Stimulated activated naive CD8-positive, alpha-beta T cell treated with anti-CD3 and anti-CD28 coated beads, Interleukin-15, amount 100 ng/mL, for 72 hours (primary cell): ENCODE measurements around the gene AFF3.
"Not testable (repeated sequence)": the region's sequence is repeated elsewhere in the genome, so short reads cannot be mapped to it uniquely, and the experiment has no call there.

Source experiments
- ATAC-seq: fragments of 150-1000 bp; cut with Tn5 transposase; 2 replicates; pipeline ENCODE4 v1.10.0; 2021; ENCODE audit warnings: mild to moderate bottlenecking, moderate library complexity
- DNase-seq, 2 donors: peaks; one replicate each; pipeline ENCODE4 v3.0.0; 2021 to 2022
- H3K27ac Mint-ChIP-seq, 2 donors: one replicate each; pipeline ENCODE4 v1.8.0; 2022; ENCODE audit warnings: mild to moderate bottlenecking in 2 of 2, mixed read lengths in 2 of 2, moderate library complexity in 2 of 2
- H3K27me3 Mint-ChIP-seq: one replicate; pipeline ENCODE4 v1.8.0; 2022; ENCODE audit warnings: mixed read lengths
- H3K4me1 Mint-ChIP-seq: one replicate; pipeline ENCODE4 v1.8.0; 2022; ENCODE audit warnings: mild to moderate bottlenecking, mixed read lengths
- H3K4me3 Mint-ChIP-seq, 2 donors: one replicate each; pipeline ENCODE4 v1.8.0; 2022; ENCODE audit warnings: mild to moderate bottlenecking in 2 of 2, mixed read lengths in 2 of 2, moderate library complexity in 1 of 2
- H3K9me3 Mint-ChIP-seq, 2 donors: one replicate each; pipeline ENCODE4 v1.8.0; 2022; ENCODE audit warnings: mixed read lengths in 2 of 2

The AFF3 gene

DNA sequence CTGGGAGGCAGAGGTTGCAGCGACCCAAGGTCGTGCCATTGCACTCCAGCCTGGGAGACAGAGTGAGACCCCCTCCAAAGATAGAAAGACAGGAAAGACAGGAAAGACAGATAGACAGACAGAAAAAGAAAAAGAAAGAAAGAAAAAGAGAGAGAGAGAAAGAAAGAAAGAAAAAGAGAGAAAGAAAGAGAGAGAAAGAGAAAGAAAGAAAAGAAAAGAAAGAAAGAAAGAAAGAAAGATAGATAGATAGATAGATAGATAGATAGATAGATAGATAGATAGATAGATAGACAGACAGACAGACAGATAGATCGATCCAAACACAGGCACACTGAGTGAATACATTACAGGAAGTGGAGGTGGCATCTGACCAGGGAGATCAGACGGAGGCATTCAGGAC is 195.0 kb downstream of the AFF3 start:
- H3K27ac Mint-ChIP-seq, H3K4me1 Mint-ChIP-seq, H3K4me3 Mint-ChIP-seq, H3K9me3 Mint-ChIP-seq, H3K27me3 Mint-ChIP-seq, DNase-seq, ATAC-seq: not testable (repeated sequence)

DNA sequence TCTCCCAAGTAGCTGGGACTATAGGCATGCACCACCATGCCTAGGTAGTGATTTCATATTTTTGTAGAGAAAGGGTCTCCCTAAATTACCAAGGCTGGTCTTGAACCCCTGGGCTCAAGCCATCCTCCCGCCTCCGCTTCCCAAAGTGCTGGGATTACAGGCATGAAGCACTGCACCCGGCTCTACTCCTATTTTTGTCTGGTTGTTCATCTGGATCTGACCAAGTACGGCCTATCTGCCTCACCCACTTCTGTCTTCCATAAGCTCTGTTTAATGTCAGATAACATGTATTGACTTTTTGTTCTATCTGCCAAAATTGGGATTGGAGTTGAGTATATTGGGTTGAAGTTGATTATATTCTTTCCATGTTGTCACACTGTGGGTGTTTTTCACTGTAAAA is 198.4 kb downstream of the AFF3 start:
- peaks cover 9% of the 10 kb centered on the region for H3K27me3 Mint-ChIP-seq
- H3K9me3 Mint-ChIP-seq = no peaks in the 10 kb centered on the region
- no peak for ATAC-seq
- no peak overlapping the region for H3K27ac Mint-ChIP-seq
- DNase-seq = no peak
- H3K4me3 Mint-ChIP-seq = no peak overlapping the region
- no peaks in the 10 kb centered on the region for H3K4me1 Mint-ChIP-seq

GRCh38 chr2:99942561-99943347 is 199.6 kb downstream of the AFF3 start:
- Mint-ChIP-seq H3K9me3 (no peaks in the 10 kb centered on the region), H3K27me3 (peaks cover 9% of the 10 kb centered on the region), H3K27ac (no peak overlapping the region), H3K4me3 (no peak overlapping the region), H3K4me1 (no peaks in the 10 kb centered on the region)
- no peak for DNase-seq
- ATAC-seq = no peak

DNA sequence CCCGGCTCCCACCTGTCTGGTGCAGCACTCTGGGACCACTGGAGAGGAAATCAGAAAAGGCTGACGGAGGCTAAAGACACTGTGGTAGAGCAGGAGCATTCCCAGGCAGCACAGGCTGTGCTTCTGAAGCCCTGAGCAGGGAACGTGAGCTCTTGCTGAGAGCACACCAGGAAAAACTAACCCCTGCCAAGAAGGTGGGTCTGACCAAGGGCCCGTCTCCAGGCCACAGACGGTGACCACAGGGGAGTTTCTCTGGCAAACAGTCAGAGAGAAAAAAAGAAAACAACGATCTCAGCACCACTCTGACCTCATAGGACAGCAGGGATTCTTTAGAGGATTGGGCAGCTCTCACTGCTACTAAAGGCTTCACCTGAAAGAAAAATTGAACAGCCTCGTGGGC is 201.4 kb downstream of the AFF3 start:
- no peak for ATAC-seq
- peaks cover 9% of the 10 kb centered on the region for H3K27me3 Mint-ChIP-seq
- no peaks in the 10 kb centered on the region for H3K9me3 Mint-ChIP-seq
- H3K4me1 Mint-ChIP-seq = no peaks in the 10 kb centered on the region
- DNase-seq = no peak
- no peak overlapping the region for H3K27ac Mint-ChIP-seq
- no peak overlapping the region for H3K4me3 Mint-ChIP-seq

- no peak for ATAC-seq
- no peak overlapping the region for H3K27ac Mint-ChIP-seq
- no peaks in the 10 kb centered on the region for H3K4me1 Mint-ChIP-seq
Observed at GRCh38 chr2:99939135-99939534, 203.3 kb downstream of the AFF3 start.

GRCh38 chr2:99938250-99938649 is 204.1 kb downstream of the AFF3 start:
- H3K4me3 Mint-ChIP-seq = no peak overlapping the region
- ATAC-seq = no peak
- no peaks in the 10 kb centered on the region for H3K9me3 Mint-ChIP-seq
- peaks cover 9% of the 10 kb centered on the region for H3K27me3 Mint-ChIP-seq
- no peak for DNase-seq
- H3K27ac Mint-ChIP-seq = no peak overlapping the region
- no peaks in the 10 kb centered on the region for H3K4me1 Mint-ChIP-seq

More at GRCh38 chr2:99939135-99939534, 203.3 kb downstream of the AFF3 start:
- no peak for DNase-seq
- H3K27me3 Mint-ChIP-seq = peaks cover 9% of the 10 kb centered on the region
- no peaks in the 10 kb centered on the region for H3K9me3 Mint-ChIP-seq
- no peak overlapping the region for H3K4me3 Mint-ChIP-seq

DNA sequence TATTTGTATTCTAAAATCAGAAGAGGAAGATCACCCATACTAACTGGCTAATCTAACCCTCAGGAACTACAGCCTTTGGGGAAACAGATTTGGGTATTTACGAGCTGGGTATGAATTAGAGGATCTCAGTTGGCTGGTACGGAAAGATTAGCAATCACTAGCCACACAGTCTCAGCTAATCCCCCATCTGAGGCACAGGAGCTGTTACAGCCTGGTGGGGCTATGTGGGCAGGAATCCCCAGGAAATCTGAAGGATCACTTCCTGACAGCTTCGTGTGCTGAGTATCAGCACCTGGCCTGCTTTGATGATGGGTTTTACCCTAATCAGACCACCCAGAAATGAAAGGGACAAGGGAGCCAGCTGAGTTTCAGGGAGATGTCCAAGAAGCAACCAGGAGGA is 206.3 kb downstream of the AFF3 start:
- no peaks in the 10 kb centered on the region for H3K9me3 Mint-ChIP-seq
- H3K4me3 Mint-ChIP-seq = no peak overlapping the region
- H3K27ac Mint-ChIP-seq = no peak overlapping the region
- DNase-seq = no peak
- H3K27me3 Mint-ChIP-seq = no peaks in the 10 kb centered on the region
- H3K4me1 Mint-ChIP-seq = no peaks in the 10 kb centered on the region
- no peak for ATAC-seq

DNA sequence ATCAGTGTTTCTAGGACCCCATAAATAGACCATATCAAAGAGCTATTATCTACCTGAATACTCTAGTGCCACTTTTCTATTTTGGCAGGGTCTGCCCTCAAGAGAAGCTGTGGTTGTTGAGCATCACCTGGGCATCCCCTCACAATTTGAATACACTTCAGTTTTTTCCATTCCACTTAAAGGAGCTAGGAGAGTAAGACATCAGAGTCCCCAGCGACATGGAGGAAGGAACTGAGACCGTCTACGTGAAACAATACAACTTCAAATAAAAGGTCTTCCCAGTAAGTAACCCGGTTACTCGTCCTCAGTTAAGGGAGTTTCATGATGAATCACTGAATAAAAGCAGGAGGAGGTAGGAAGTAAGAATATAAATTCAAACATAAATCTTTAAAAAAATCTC is 206.7 kb downstream of the AFF3 start:
- H3K9me3 Mint-ChIP-seq = no peaks in the 10 kb centered on the region
- no peaks in the 10 kb centered on the region for H3K4me1 Mint-ChIP-seq
- no peak overlapping the region for H3K27ac Mint-ChIP-seq
- DNase-seq = no peak
- ATAC-seq = no peak
- no peak overlapping the region for H3K4me3 Mint-ChIP-seq
- no peaks in the 10 kb centered on the region for H3K27me3 Mint-ChIP-seq

- ATAC-seq = no peak
- Mint-ChIP-seq H3K27me3 (no peaks in the 10 kb centered on the region), H3K4me1 (no peaks in the 10 kb centered on the region), H3K27ac (no peak overlapping the region), H3K4me3 (no peak overlapping the region), H3K9me3 (no peaks in the 10 kb centered on the region)
- no peak for DNase-seq
Observed at GRCh38 chr2:99933894-99934650, 208.3 kb downstream of the AFF3 start.

- not testable (repeated sequence) for H3K27me3 Mint-ChIP-seq, H3K4me3 Mint-ChIP-seq, ATAC-seq, H3K4me1 Mint-ChIP-seq, DNase-seq, H3K9me3 Mint-ChIP-seq, H3K27ac Mint-ChIP-seq
Observed at GRCh38 chr2:99933491-99933890, 208.9 kb downstream of the AFF3 start.

- no peaks in the 10 kb centered on the region for H3K27me3 Mint-ChIP-seq
- no peak overlapping the region for H3K27ac Mint-ChIP-seq
- ATAC-seq = no peak
- H3K9me3 Mint-ChIP-seq = no peaks in the 10 kb centered on the region
- H3K4me1 Mint-ChIP-seq = no peaks in the 10 kb centered on the region
- no peak overlapping the region for H3K4me3 Mint-ChIP-seq
- DNase-seq = no peak
Observed at GRCh38 chr2:99928470-99929053, 213.8 kb downstream of the AFF3 start.

DNA sequence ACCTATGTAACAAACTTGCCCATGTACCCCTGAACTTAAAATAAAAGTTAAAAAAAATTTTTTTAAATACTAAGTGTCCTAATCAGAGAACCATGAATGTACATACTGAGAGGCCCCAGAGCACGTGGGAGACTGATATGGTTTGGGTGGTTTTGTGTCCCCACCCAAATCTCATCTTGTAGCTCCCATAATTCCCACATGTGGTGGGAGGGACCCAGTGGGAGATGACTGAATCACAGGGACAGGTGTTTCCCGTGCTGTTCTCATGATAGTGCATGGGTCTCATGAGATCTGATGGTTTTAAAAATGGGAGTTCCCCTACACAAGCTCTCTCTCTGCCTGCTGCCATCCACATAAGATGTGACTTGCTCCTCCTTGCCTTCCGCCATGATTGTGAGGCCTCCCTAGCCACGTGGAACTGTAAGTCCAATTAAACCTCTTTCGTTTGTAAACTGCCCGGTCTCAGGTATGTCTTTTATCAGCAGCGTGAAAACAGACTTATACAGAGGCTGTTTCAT is 214.6 kb downstream of the AFF3 start:
- DNase-seq, H3K9me3 Mint-ChIP-seq, H3K27me3 Mint-ChIP-seq, H3K4me3 Mint-ChIP-seq, H3K27ac Mint-ChIP-seq, ATAC-seq, H3K4me1 Mint-ChIP-seq: not testable (repeated sequence)

DNA sequence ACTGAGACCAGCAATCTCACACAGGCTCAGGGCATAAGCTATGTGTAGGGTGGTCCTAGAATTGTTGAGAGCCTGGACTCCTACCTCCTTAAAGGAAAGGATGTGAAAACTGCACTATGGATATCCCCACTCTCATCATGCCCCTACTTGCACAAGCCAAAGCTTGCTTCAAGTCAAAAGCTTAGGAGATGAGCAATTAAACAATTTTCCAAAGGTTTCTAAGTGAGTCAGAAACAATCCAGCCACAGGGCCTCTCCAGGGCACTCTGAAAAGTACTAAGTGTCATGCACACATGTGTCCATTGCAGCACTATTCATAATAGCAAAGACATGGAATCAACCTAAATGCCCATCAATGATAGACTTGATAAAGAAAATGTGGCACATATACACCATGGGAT is 215.4 kb downstream of the AFF3 start:
- Mint-ChIP-seq H3K27me3 (no peaks in the 10 kb centered on the region), H3K9me3 (no peaks in the 10 kb centered on the region), H3K4me3 (no peak overlapping the region), H3K4me1 (no peaks in the 10 kb centered on the region), H3K27ac (no peak overlapping the region)
- no peak for DNase-seq
- ATAC-seq = no peak

GRCh38 chr2:99925960-99926359 is 216.4 kb downstream of the AFF3 start:
- no peaks in the 10 kb centered on the region for H3K4me1 Mint-ChIP-seq

DNA sequence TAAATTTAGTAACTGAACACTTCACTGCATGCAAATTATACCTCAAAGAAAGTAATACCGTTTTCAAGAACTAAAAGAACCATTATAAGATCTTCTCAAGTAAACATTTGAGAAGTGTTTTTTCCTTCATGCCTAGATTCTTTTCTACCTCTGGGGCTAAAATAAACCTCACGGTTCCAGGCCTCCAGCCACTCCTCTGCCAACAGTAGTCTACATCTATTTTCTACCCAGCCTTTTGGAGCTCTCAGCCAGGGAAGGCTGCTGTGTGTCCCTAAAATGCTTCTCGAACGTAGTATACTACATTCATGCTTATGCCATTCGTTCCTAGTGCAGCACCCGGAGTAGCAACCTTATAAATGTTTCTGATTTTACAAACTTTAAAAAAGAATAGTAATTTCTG is 219.7 kb downstream of the AFF3 start:
- Mint-ChIP-seq H3K27ac (no peak overlapping the region), H3K4me1 (no peaks in the 10 kb centered on the region), H3K27me3 (no peaks in the 10 kb centered on the region), H3K4me3 (no peak overlapping the region), H3K9me3 (no peaks in the 10 kb centered on the region)
- ATAC-seq (no peak), DNase-seq (no peak)

More at GRCh38 chr2:99925960-99926359, 216.4 kb downstream of the AFF3 start:
- ATAC-seq = no peak
- Mint-ChIP-seq H3K27me3 (no peaks in the 10 kb centered on the region), H3K27ac (no peak overlapping the region), H3K9me3 (no peaks in the 10 kb centered on the region), H3K4me3 (no peak overlapping the region)
- no peak for DNase-seq

- DNase-seq (no peak), ATAC-seq (no peak)
- Mint-ChIP-seq H3K27ac (no peak overlapping the region), H3K4me3 (no peak overlapping the region), H3K27me3 (no peaks in the 10 kb centered on the region), H3K9me3 (no peaks in the 10 kb centered on the region), H3K4me1 (no peaks in the 10 kb centered on the region)
Observed at GRCh38 chr2:99921903-99922302, 220.5 kb downstream of the AFF3 start.
